K562 (cell line): ENCODE results near the gene MARCKSL1.

Experiments
- SIX5 ChIP-seq, 2 experiments: IDR thresholded peaks; 2 replicates each; pipeline ENCODE4 v1.6.1; 2011; ENCODE audit warnings: low read length in 2 of 2, borderline replicate concordance in 1 of 2, low read depth in 1 of 2, mild to moderate bottlenecking in 1 of 2, moderate library complexity in 1 of 2; ENCODE audit not compliant: insufficient read depth in 1 of 2
- SMAD1 ChIP-seq: fragments of 150-350 bp; IDR thresholded peaks from 2 replicates; pipeline ENCODE4 v1.6.1; 2014; ENCODE audit warnings: low read length, low read depth; ENCODE audit not compliant: partially characterized antibody
- SOX6 ChIP-seq: fragments of 450-650 bp; IDR thresholded peaks from 2 replicates; pipeline ENCODE4 v1.6.1; 2014; ENCODE audit warnings: mild to moderate bottlenecking
- TCF7 ChIP-seq: sonication (generic); IDR thresholded peaks from 2 replicates; pipeline ENCODE4 v1.6.1; 2016; ENCODE audit warnings: antibody characterized with exemption, borderline replicate concordance
- ZNF3 ChIP-seq: fragments of 250-450 bp; sonication (Bioruptor Pico); IDR thresholded peaks from 2 replicates; pipeline ENCODE4 v1.5.0; 2021; ENCODE audit warnings: mild to moderate bottlenecking, moderate library complexity

DNA sequence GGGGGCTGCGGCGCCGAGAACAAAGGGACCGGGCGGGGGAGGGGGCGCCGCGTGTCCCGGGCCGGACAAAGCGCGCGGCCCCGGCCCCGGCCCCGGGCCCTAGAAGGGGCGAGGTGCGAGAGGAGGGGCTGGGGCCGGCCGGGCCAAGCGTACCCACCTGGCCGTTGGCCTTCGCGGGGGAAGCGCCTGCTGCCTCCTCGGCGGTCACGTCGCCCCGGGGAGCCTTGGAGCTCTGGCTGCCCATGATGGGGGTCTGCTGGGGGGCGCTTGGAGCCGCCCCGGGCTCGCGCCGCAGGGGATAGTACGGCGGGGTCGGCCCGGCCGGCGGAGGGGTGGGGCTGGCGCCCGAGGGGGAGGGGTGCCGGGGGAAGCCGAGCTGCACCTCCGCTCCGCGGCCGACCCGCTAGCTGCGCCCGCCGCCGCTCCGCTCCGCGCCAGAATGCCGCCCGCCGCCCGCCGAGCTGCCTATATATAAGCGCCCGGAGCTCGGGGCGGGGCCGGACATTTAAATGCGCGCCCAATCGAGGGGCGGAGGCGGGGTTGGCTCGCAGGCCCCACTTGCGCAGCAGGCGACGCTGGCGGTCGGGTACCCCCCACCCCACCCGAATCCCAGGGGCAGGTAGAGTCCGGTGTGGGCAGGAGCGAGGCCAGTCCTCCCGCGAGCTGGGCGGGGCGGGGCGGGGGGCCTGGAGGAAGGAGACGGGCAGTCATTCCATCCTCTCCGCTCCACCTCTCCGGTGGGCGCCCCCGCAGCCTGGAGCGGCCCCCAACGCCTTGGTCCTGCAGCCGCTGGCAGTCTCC is at the start of gene MARCKSL1:
- TF ChIP-seq SOX6: no peak
- no peak for TF ChIP-seq TCF7
- TF ChIP-seq ZNF3: no peak
- TF ChIP-seq SMAD1: no peak
- TF ChIP-seq SIX5 (IDR thresholded peaks at IDR 0.05; ENCODE audit: borderline replicate concordance in 1 of 2, insufficient read depth in 1 of 2, low read depth in 1 of 2, low read length in 2 of 2): no peak
